Transverse colon (tissue), 4 donors: ENCODE data around the gene SH3PXD2B.

Experiments
- CTCF ChIP-seq, 5 experiments: fragments of 200-600 bp in 3 of 5; fragments of 450-650 bp in 2 of 5; sonication (generic) in 3 of 5; IDR thresholded peaks; 1 replicate in 2 of 5; 2 replicates in 3 of 5; pipeline ENCODE4 v1.5.1; 2016 to 2017; ENCODE audit warnings: antibody characterized with exemption in 5 of 5, inconsistent platforms in 3 of 5, mild to moderate bottlenecking in 2 of 5, moderate library complexity in 1 of 5
- EP300 ChIP-seq: sonication (generic); formaldehyde crosslinking; IDR thresholded peaks from one replicate; pipeline ENCODE4 v1.6.1; 2017; ENCODE audit warnings: antibody characterized with exemption, low read depth
- POLR2A ChIP-seq: fragments of 450-650 bp; IDR thresholded peaks from one replicate; pipeline ENCODE4 v1.6.1; 2016; ENCODE audit warnings: antibody characterized with exemption, mild to moderate bottlenecking, moderate library complexity
- POLR2AphosphoS5 ChIP-seq, 3 donors: sonication (generic); formaldehyde crosslinking; IDR thresholded peaks; one replicate each; pipeline ENCODE4 v1.6.1; 2016; ENCODE audit warnings: antibody characterized with exemption in 3 of 3

DNA sequence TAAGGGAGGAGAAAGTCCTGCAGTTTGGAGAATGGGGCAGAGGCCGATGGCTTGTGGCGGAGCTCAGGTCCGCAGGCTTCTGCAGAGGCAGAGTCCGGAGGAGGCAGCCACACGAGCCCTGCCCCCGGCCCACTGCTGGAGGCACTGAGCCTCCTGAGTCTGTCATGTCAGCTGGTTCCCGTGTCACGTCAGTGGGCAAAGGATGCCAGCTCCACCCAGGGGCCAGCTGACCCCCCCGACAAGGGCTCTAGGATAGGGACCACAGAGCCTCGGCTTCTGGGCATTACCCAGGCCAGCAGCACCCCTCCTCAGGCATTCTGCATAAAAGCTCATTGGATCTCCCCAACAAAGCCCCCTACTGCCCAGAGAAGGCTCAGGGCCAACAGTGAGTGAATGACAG lies 8.5 kb downstream of the SH3PXD2B start:
- TF ChIP-seq CTCF (IDR thresholded peaks at IDR 0.05) = no peak
- TF ChIP-seq POLR2A = no peak
- TF ChIP-seq EP300 = no peak
- TF ChIP-seq POLR2AphosphoS5 (IDR thresholded peaks at IDR 0.05) = no peak
